Endothelial cell of umbilical vein (primary cell): ENCODE data around the gene OSCAR. TPM values are rescaled to one million over a fixed set of nuclear protein-coding genes. Genes with fewer than 3 reads are reported as not detected.

Experiments used
- BruUV-seq: library from RNA; stranded (reverse); fragments of 400-500 nt; replicated peaks from 2 replicates; lab custom pipeline; 2021; lab: Mats Ljungman, UMichigan
- CTCF ChIA-PET: fragments of 300-600, 350-600 bp; sonication (Branson Sonifier 250); formaldehyde crosslinking; loops from one replicate; lab custom pipeline; 2021; ENCODE audit warnings: antibody characterized with exemption, inconsistent platforms; lab: Charles Lee
- POLR2A ChIA-PET: fragments of 300-600, 350-600 bp; sonication (Branson Sonifier 250); formaldehyde crosslinking; loops from one replicate; lab custom pipeline; 2021; ENCODE audit warnings: antibody characterized with exemption, inconsistent platforms; lab: Charles Lee
- DNase-seq: peaks from one replicate; pipeline ENCODE4 v3.0.0-alpha.2; 2011; ENCODE audit warnings: low read depth, low spot score
- FAIRE-seq: peaks from 2 replicates; lab custom pipeline; 2011; peaks lifted over from hg19 to GRCh38; lab: Jason Lieb, UNC
- H2AFZ ChIP-seq: 2 replicates; pipeline ENCODE4 v1.6.0; 2012; ENCODE audit warnings: low read depth, low read length, control low read depth, inconsistent platforms
- H3K27ac ChIP-seq: 2 replicates; pipeline ENCODE4 v1.5.1; 2011; ENCODE audit warnings: low read depth, mild to moderate bottlenecking, control low read depth, low read length, moderate library complexity; ENCODE audit not compliant: insufficient read depth
- H3K27me3 ChIP-seq, 2 experiments: 2 replicates each; pipeline versions ENCODE4 v1.6.0 to v1.6.1; 2011; ENCODE audit warnings: low read length in 2 of 2, mixed read lengths in 1 of 2; ENCODE audit not compliant: control insufficient read depth in 2 of 2, insufficient read depth in 2 of 2
- H3K36me3 ChIP-seq, 2 experiments: 2 replicates in 1 of 2; 3 replicates in 1 of 2; pipeline ENCODE4 v1.5.1; 2011; ENCODE audit warnings: low read length in 2 of 2, mild to moderate bottlenecking in 1 of 2, moderate library complexity in 1 of 2; ENCODE audit not compliant: control insufficient read depth in 2 of 2, insufficient read depth in 2 of 2; ENCODE audit errors: extremely low read depth in 1 of 2
- H3K4me1 ChIP-seq: 3 replicates; pipeline ENCODE4 v1.5.1; 2011; ENCODE audit warnings: mild to moderate bottlenecking, low read length; ENCODE audit not compliant: control insufficient read depth, insufficient read depth; ENCODE audit errors: extremely low read depth
- H3K4me2 ChIP-seq: 2 replicates; pipeline ENCODE4 v1.6.1; 2011; ENCODE audit warnings: low read length, control low read depth, mixed read lengths; ENCODE audit not compliant: insufficient read depth
- H3K4me3 ChIP-seq, 3 experiments: fragments of 200-600 bp in 1 of 3; sonication (generic), shearing (Covaris generic) in 1 of 3; replicated peaks in 1 of 3; 2 replicates each; pipeline ENCODE4 v1.5.1; 2011 to 2016; ENCODE audit warnings: control low read depth in 3 of 3, low read length in 3 of 3, mild to moderate bottlenecking in 2 of 3, inconsistent platforms in 1 of 3, low read depth in 1 of 3, moderate library complexity in 1 of 3; ENCODE audit not compliant: insufficient read depth in 1 of 3
- H3K79me2 ChIP-seq: 2 replicates; pipeline ENCODE4 v1.6.0; 2012; ENCODE audit warnings: low read length, inconsistent platforms; ENCODE audit not compliant: control insufficient read depth, insufficient read depth
- H3K9ac ChIP-seq: replicated peaks from 2 replicates; pipeline ENCODE3; 2011; ENCODE audit warnings: low read length, control low read depth; ENCODE audit not compliant: insufficient read depth; ENCODE audit errors: extremely low read depth
- H3K9me1 ChIP-seq: replicated peaks from 3 replicates; pipeline ENCODE4 v1.6.0; 2011; ENCODE audit warnings: mild to moderate bottlenecking, low read length; ENCODE audit not compliant: control insufficient read depth, insufficient read depth; ENCODE audit errors: extremely low read depth
- H3K9me3 ChIP-seq: replicated peaks from 2 replicates; pipeline ENCODE4 v1.5.1; 2012; ENCODE audit warnings: low read length, inconsistent platforms; ENCODE audit not compliant: control insufficient read depth, insufficient read depth
- H4K20me1 ChIP-seq: replicated peaks from 2 replicates; pipeline ENCODE3; 2011; ENCODE audit warnings: mild to moderate bottlenecking, low read length; ENCODE audit not compliant: control insufficient read depth, insufficient read depth; ENCODE audit errors: extremely low read depth
- EZH2 ChIP-seq: IDR thresholded peaks from 2 replicates; pipeline ENCODE4 v1.6.1; 2012; ENCODE audit warnings: borderline replicate concordance, low read depth, mild to moderate bottlenecking, moderate library complexity, low read length, inconsistent platforms; ENCODE audit not compliant: severe bottlenecking
- GATA2 ChIP-seq: IDR thresholded peaks from 2 replicates; pipeline ENCODE4 v1.7.0; 2011; ENCODE audit warnings: low read depth, mild to moderate bottlenecking, moderate library complexity, mixed read lengths, low read length; ENCODE audit not compliant: insufficient read length, insufficient read depth
- JUN ChIP-seq: IDR thresholded peaks from 2 replicates; pipeline ENCODE4 v1.6.1; 2011; ENCODE audit warnings: borderline replicate concordance, low read depth; ENCODE audit not compliant: insufficient read length, insufficient read depth
- MYC ChIP-seq: IDR thresholded peaks from one replicate; pipeline ENCODE4 v1.6.1; 2011; ENCODE audit warnings: mild to moderate bottlenecking, low read depth, low read length
- dilution Hi-C: fragments of 300-500 bp; cut with MboI; formaldehyde crosslinking; loops from one replicate; pipeline ENCODE4 v1.15.0; 2019; ENCODE audit warnings: low sequenced_read_pairs; ENCODE audit not compliant: extremely low pct_ligation_motif_present
- intact Hi-C: fragments of 100-400 bp; cut with micrococcal nuclease; formaldehyde crosslinking; loops from one replicate; pipeline ENCODE4 v1.10.0; 2022
- polyA plus RNA-seq, 4 experiments: library from polyadenylated mRNA; depleted of rRNA in 3 of 4; stranded (reverse) in 3 of 4; unstranded in 1 of 4; fragments of >200 nt; gene quantifications; 2 replicates each; pipeline versions ENCODE4 v1.2.1 to v1.2.3, GENCODE V29; 2011 to 2012; ENCODE audit warnings: missing spikeins in 1 of 4
- total RNA-seq: library from RNA; stranded (reverse); gene quantifications from 2 replicates; pipeline ENCODE4 v1.2.3, GENCODE V29; 2021
- TF ChIP-seq, protein P1 (sequence below): IDR thresholded peaks from 2 replicates; pipeline ENCODE4 v1.6.1; 2011; ENCODE audit not compliant: insufficient read depth, insufficient read length
- TF ChIP-seq, protein P2 (sequence below), 2 donors: IDR thresholded peaks; 1 replicate in 1 of 2; 2 replicates in 1 of 2; pipeline ENCODE4 v1.5.1; 2011; ENCODE audit warnings: low read length in 2 of 2, mild to moderate bottlenecking in 2 of 2, moderate library complexity in 2 of 2, control low read depth in 1 of 2, inconsistent platforms in 1 of 2, low read depth in 1 of 2; ENCODE audit not compliant: insufficient read depth in 1 of 2; ENCODE audit errors: extremely low read depth in 1 of 2

OSCAR gene
- total and polyA plus RNA-seq, 2 donors (not counting 3 experiments of a cell fraction or from before 2014, with no cell fraction given): 0.08 TPM; not detected in 1

DNA sequence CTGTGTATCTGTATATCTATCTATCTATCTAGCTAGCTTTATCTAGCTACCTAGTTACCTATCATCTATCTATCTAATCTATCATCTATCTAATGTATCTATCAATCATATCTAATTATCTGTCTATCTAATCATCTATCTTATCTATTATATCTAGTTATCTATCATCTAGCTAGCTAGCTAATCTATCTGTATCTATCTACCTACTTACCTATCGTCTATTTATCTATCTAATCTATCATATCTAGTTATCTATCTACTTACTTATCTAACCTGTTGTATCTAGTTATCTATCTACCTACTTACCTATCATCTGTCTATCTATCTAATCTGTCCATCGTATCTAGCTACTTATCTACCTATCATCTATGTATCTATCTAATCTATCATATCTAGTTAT is 54.8 kb downstream of the OSCAR start:
- ChIA-PET POLR2A (no interaction called here), CTCF (interaction anchor here (2.4 to 3.8 kb wide), 2 partner anchors 16 to 252 kb away, joined by 8 to 18 read pairs; no protein-coding TSS in a partner anchor)
- no peak overlapping the region for H3K27ac ChIP-seq
- no peak overlapping the region for H3K4me2 ChIP-seq
- no peak for DNase-seq
- H3K9ac ChIP-seq: no peak overlapping the region
- no peaks in the 10 kb centered on the region for H3K79me2 ChIP-seq
- no peak for TF ChIP-seq MYC
- no peak for TF ChIP-seq GATA2
- TF ChIP-seq, protein P1, sequence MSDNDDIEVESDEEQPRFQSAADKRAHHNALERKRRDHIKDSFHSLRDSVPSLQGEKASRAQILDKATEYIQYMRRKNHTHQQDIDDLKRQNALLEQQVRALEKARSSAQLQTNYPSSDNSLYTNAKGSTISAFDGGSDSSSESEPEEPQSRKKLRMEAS: no peak
- TF ChIP-seq EZH2: no peak
- no peak for TF ChIP-seq JUN
- TF ChIP-seq, protein P2, sequence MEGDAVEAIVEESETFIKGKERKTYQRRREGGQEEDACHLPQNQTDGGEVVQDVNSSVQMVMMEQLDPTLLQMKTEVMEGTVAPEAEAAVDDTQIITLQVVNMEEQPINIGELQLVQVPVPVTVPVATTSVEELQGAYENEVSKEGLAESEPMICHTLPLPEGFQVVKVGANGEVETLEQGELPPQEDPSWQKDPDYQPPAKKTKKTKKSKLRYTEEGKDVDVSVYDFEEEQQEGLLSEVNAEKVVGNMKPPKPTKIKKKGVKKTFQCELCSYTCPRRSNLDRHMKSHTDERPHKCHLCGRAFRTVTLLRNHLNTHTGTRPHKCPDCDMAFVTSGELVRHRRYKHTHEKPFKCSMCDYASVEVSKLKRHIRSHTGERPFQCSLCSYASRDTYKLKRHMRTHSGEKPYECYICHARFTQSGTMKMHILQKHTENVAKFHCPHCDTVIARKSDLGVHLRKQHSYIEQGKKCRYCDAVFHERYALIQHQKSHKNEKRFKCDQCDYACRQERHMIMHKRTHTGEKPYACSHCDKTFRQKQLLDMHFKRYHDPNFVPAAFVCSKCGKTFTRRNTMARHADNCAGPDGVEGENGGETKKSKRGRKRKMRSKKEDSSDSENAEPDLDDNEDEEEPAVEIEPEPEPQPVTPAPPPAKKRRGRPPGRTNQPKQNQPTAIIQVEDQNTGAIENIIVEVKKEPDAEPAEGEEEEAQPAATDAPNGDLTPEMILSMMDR (IDR thresholded peaks at IDR 0.05; ENCODE audit: extremely low read depth in 1 of 2, insufficient read depth in 1 of 2, low read depth in 1 of 2, low read length in 2 of 2): no peak
- peaks cover under 1% of the 10 kb centered on the region for H3K4me1 ChIP-seq
- BruUV-seq: no TSS peak
- no peak overlapping the region for H2AFZ ChIP-seq
- no peaks in the 10 kb centered on the region for H3K9me3 ChIP-seq
- FAIRE-seq: no peak
- no peaks in the 10 kb centered on the region for H3K36me3 ChIP-seq
- dilution Hi-C loops: no loop called here
- H4K20me1 ChIP-seq: no peaks in the 10 kb centered on the region
- peaks cover 19 to 32% of the 10 kb centered on the region in 2 experiments for H3K27me3 ChIP-seq
- no peak overlapping the region for H3K4me3 ChIP-seq
- intact Hi-C loops: no loop called here
- H3K9me1 ChIP-seq: no peaks in the 10 kb centered on the region

Other genes with a start within 250 kb of the OSCAR start
- gene MYADM, start 232.9 kb downstream of the OSCAR start, total RNA-seq: 128 and 133 TPM in 2 replicates
- 100 and 122 TPM in 2 replicates for gene MYADM, start 232.9 kb downstream of the OSCAR start, polyA plus RNA-seq
- gene PRKCG, start 218.6 kb downstream of the OSCAR start, total RNA-seq: not detected in 2 replicates
- gene PRKCG, start 218.6 kb downstream of the OSCAR start, polyA plus RNA-seq: 0.07 and 0.08 TPM in 2 replicates
- gene CACNG7, start 191.5 kb downstream of the OSCAR start, total RNA-seq: 0.78 and 1.3 TPM in 2 replicates
- 0.92 and 1.1 TPM in 2 replicates for gene CACNG7, start 191.5 kb downstream of the OSCAR start, polyA plus RNA-seq
- gene CACNG8, start 137.9 kb downstream of the OSCAR start, total RNA-seq: 1.7 and 3.0 TPM in 2 replicates
- gene CACNG8, start 137.9 kb downstream of the OSCAR start, polyA plus RNA-seq: 0.11 and 0.18 TPM in 2 replicates
- 4.0 and 5.4 TPM in 2 replicates for gene CACNG6, start 109.2 kb downstream of the OSCAR start, total RNA-seq
- gene CACNG6, start 109.2 kb downstream of the OSCAR start, polyA plus RNA-seq: 3.9 and 5.0 TPM in 2 replicates
- not detected in 2 replicates for gene VSTM1, start 36.9 kb downstream of the OSCAR start, total RNA-seq
- not detected in 2 replicates for gene VSTM1, start 36.9 kb downstream of the OSCAR start, polyA plus RNA-seq
- gene TARM1, start 19.4 kb downstream of the OSCAR start, total RNA-seq: not detected in 2 replicates
- gene TARM1, start 19.4 kb downstream of the OSCAR start, polyA plus RNA-seq: not detected in 2 replicates
- gene NDUFA3, start 2.1 kb upstream of the OSCAR start, total RNA-seq: 119 and 132 TPM in 2 replicates
- gene NDUFA3, start 2.1 kb upstream of the OSCAR start, polyA plus RNA-seq: 95.5 and 107 TPM in 2 replicates
- gene TFPT, start 14.9 kb upstream of the OSCAR start, total RNA-seq: 32.1 and 36.2 TPM in 2 replicates
- gene TFPT, start 14.9 kb upstream of the OSCAR start, polyA plus RNA-seq: 28.3 and 29.3 TPM in 2 replicates
- gene PRPF31, start 15.0 kb upstream of the OSCAR start, total RNA-seq: 99.1 and 101 TPM in 2 replicates
- 70.8 and 76.2 TPM in 2 replicates for gene PRPF31, start 15.0 kb upstream of the OSCAR start, polyA plus RNA-seq
- gene CNOT3, start 37.0 kb upstream of the OSCAR start, total RNA-seq: 62.4 and 74.7 TPM in 2 replicates
- gene CNOT3, start 37.0 kb upstream of the OSCAR start, polyA plus RNA-seq: 16.4 and 20.4 TPM in 2 replicates
- 5.0 and 6.9 TPM in 2 replicates for gene LENG1, start 58.9 kb upstream of the OSCAR start, total RNA-seq
- 2.1 and 3.0 TPM in 2 replicates for gene LENG1, start 58.9 kb upstream of the OSCAR start, polyA plus RNA-seq
- 0.71 and 0.74 TPM in 2 replicates for gene TMC4, start 72.4 kb upstream of the OSCAR start, total RNA-seq
- 1.7 and 2.4 TPM in 2 replicates for gene TMC4, start 72.4 kb upstream of the OSCAR start, polyA plus RNA-seq
- 175 and 218 TPM in 2 replicates for gene MBOAT7, start 88.8 kb upstream of the OSCAR start, total RNA-seq
- gene MBOAT7, start 88.8 kb upstream of the OSCAR start, polyA plus RNA-seq: 204 and 256 TPM in 2 replicates
- gene TSEN34, start 90.5 kb upstream of the OSCAR start, total RNA-seq: 37.4 and 40.7 TPM in 2 replicates
- gene TSEN34, start 90.5 kb upstream of the OSCAR start, polyA plus RNA-seq: 81.9 and 107 TPM in 2 replicates
- 1,192 and 1,260 TPM in 2 replicates for gene RPS9, start 100.1 kb upstream of the OSCAR start, total RNA-seq
- gene RPS9, start 100.1 kb upstream of the OSCAR start, polyA plus RNA-seq: 3,343 and 4,230 TPM in 2 replicates
- gene LILRB3, start 122.2 kb upstream of the OSCAR start, total RNA-seq: not detected in 2 replicates
- gene LILRB3, start 122.2 kb upstream of the OSCAR start, polyA plus RNA-seq: not detected in 2 replicates
- not detected in 2 replicates for gene LILRA6, start 142.0 kb upstream of the OSCAR start, total RNA-seq
- 0.05 TPM in 1 of 2 replicates, not detected in the other for gene LILRA6, start 142.0 kb upstream of the OSCAR start, polyA plus RNA-seq
- gene LILRB5, start 156.5 kb upstream of the OSCAR start, total RNA-seq: not detected in 2 replicates
- not detected in 2 replicates for gene LILRB5, start 156.5 kb upstream of the OSCAR start, polyA plus RNA-seq
- gene LILRB2, start 180.3 kb upstream of the OSCAR start, total RNA-seq: not detected in 2 replicates
- gene LILRB2, start 180.3 kb upstream of the OSCAR start, polyA plus RNA-seq: not detected in 2 replicates
- gene LILRA5, start 212.4 kb upstream of the OSCAR start, total RNA-seq: not detected in 2 replicates
- gene LILRA5, start 212.4 kb upstream of the OSCAR start, polyA plus RNA-seq: not detected in 2 replicates
- gene LILRA4, start 238.4 kb upstream of the OSCAR start, total RNA-seq: not detected in 2 replicates
- gene LILRA4, start 238.4 kb upstream of the OSCAR start, polyA plus RNA-seq: not detected in 2 replicates